A549 (cell line): Measurements from ENCODE around the gene MGST2. TPM values are rescaled to one million over a fixed set of nuclear protein-coding genes. Genes with fewer than 3 reads are reported as not detected.

ENCODE experiments used
- ATAC-seq, 2 experiments: fragments of 200-7000 bp in 1 of 2; fragments of >200 bp in 1 of 2; cut with Nextera tagmentation in 1 of 2; cut with Tn5 transposase in 1 of 2; 3 replicates each; pipeline versions ENCODE4 v1.8.0 to v1.9.1; 2018 to 2020; ENCODE audit warnings: mild to moderate bottlenecking in 1 of 2, moderate library complexity in 1 of 2
- CTCF ChIA-PET: fragments of 300-600 bp; sonication (Branson Sonifier 250); formaldehyde crosslinking; extraction: SDS; loops from one replicate; lab custom pipeline; 2021; ENCODE audit warnings: antibody characterized with exemption, inconsistent platforms; lab: Yijun Ruan, JAX
- POLR2A ChIA-PET: fragments of 350-600 bp; formaldehyde crosslinking; extraction: SDS; loops from one replicate; lab custom pipeline; 2021; ENCODE audit warnings: antibody characterized with exemption, inconsistent platforms; lab: Yijun Ruan, JAX
- DNase-seq, 2 experiments: peaks; one replicate each; pipeline versions ENCODE4 v3.0.0 to v3.0.0-alpha.2; 2011 to 2016; ENCODE audit warnings: low read depth in 1 of 2, low spot score in 1 of 2
- FAIRE-seq: peaks from 2 replicates; lab custom pipeline; 2011; peaks lifted over from hg19 to GRCh38; lab: Jason Lieb, UNC
- H3K27ac ChIP-seq, 2 experiments: fragments of >200 bp; sonication (Bioruptor Twin); formaldehyde crosslinking; 3 replicates each; pipeline ENCODE4 v1.5.1; 2016 to 2017
- H3K4me1 ChIP-seq: fragments of >200 bp; sonication (Bioruptor Twin); formaldehyde crosslinking; 3 replicates; pipeline ENCODE4 v1.6.1; 2016
- H3K4me2 ChIP-seq: fragments of >200 bp; sonication (Bioruptor Twin); formaldehyde crosslinking; 3 replicates; pipeline ENCODE4 v1.6.1; 2016
- H3K4me3 ChIP-seq: fragments of >200 bp; sonication (Bioruptor Twin); formaldehyde crosslinking; 3 replicates; pipeline ENCODE4 v1.5.1; 2016
- H3K9me3 ChIP-seq: fragments of >200 bp; sonication (Bioruptor Twin); formaldehyde crosslinking; 3 replicates; pipeline ENCODE4 v1.6.1; 2016
- BHLHE40 ChIP-seq: IDR thresholded peaks from 2 replicates; pipeline ENCODE4 v1.6.1; 2012; ENCODE audit warnings: low read depth, low read length, inconsistent platforms
- CEBPB ChIP-seq, 2 experiments: fragments of >200 bp in 1 of 2; sonication (Bioruptor Twin) in 1 of 2; formaldehyde crosslinking in 1 of 2; IDR thresholded peaks; 2 replicates each; pipeline ENCODE4 v1.6.1; 2012 to 2016
- CHD4 ChIP-seq: fragments of 200-600 bp; sonication (generic); IDR thresholded peaks from 2 replicates; pipeline ENCODE4 v1.6.1; 2016; ENCODE audit warnings: antibody characterized with exemption, mild to moderate bottlenecking, borderline replicate concordance
- HEYL ChIP-seq: fragments of 250-450 bp; sonication (Bioruptor Pico); IDR thresholded peaks from 2 replicates; pipeline ENCODE4 v1.8.0; 2021; ENCODE audit warnings: mild to moderate bottlenecking, moderate library complexity
- HOXB13 ChIP-seq: fragments of 250-450 bp; sonication (Bioruptor Pico); IDR thresholded peaks from 2 replicates; pipeline ENCODE4 v1.5.0; 2020; ENCODE audit warnings: low read depth, mild to moderate bottlenecking, moderate library complexity
- HOXB5 ChIP-seq: fragments of 250-450 bp; sonication (Bioruptor Pico); IDR thresholded peaks from 2 replicates; pipeline ENCODE4 v1.5.0; 2020; ENCODE audit warnings: mild to moderate bottlenecking, moderate library complexity
- MAZ ChIP-seq: fragments of 150-350 bp; IDR thresholded peaks from 2 replicates; pipeline ENCODE4 v1.6.1; 2014; ENCODE audit warnings: antibody characterized with exemption, low read depth, low read length, borderline replicate concordance
- RAD21 ChIP-seq, 2 experiments: fragments of >200 bp in 1 of 2; sonication (Bioruptor Twin) in 1 of 2; formaldehyde crosslinking in 1 of 2; IDR thresholded peaks in 1 of 2; conservative IDR thresholded peaks in 1 of 2; 2 replicates in 1 of 2; 3 replicates in 1 of 2; pipeline ENCODE4 v1.6.1; 2012 to 2018; ENCODE audit warnings: inconsistent platforms in 1 of 2
- RFX5 ChIP-seq: fragments of 450-650 bp; IDR thresholded peaks from 2 replicates; pipeline ENCODE4 v1.7.1; 2014; ENCODE audit warnings: antibody characterized with exemption, mild to moderate bottlenecking, moderate library complexity
- RNF2 ChIP-seq: fragments of 200-600 bp; sonication (generic); IDR thresholded peaks from 2 replicates; pipeline ENCODE4 v1.6.1; 2016; ENCODE audit warnings: low read depth, mild to moderate bottlenecking, antibody characterized with exemption, moderate library complexity, borderline replicate concordance
- SMC3 ChIP-seq: fragments of >200 bp; sonication (Bioruptor Twin); formaldehyde crosslinking; IDR thresholded peaks from 3 replicates; pipeline ENCODE4 v1.6.1; 2018; ENCODE audit warnings: inconsistent platforms
- TFCP2L1 ChIP-seq: fragments of 250-450 bp; sonication (Bioruptor Pico); IDR thresholded peaks from 2 replicates; pipeline ENCODE4 v1.5.0; 2021; ENCODE audit warnings: mild to moderate bottlenecking
- WGBS: methylation state at CpG from one replicate; pipeline ENCODE4 v1.1.6; 2017; ENCODE audit errors: missing lambda C conversion rate; 5-methylcytosine and 5-hydroxymethylcytosine counted together
- polyA plus RNA-seq, 4 experiments: library from polyadenylated mRNA; depleted of rRNA in 3 of 4; stranded (reverse); fragments of >200 nt; fragmentation: RNase III in 1 of 4; extraction: RNeasy Plus Mini Kit Qiagen cat#74134 plus additional on column Dnase treatment in 1 of 4; gene quantifications; 2 replicates in 3 of 4; 3 replicates in 1 of 4; pipeline ENCODE4 v1.2.3, GENCODE V29; 2011 to 2017
- TF ChIP-seq, protein P1 (sequence below): fragments of >200 bp; sonication (Bioruptor Twin); formaldehyde crosslinking; IDR thresholded peaks from 3 replicates; pipeline ENCODE4 v1.6.1; 2016
- TF ChIP-seq, protein P2 (sequence below): fragments of 450-650 bp; IDR thresholded peaks from 2 replicates; pipeline ENCODE4 v1.6.1; 2014; ENCODE audit warnings: antibody characterized with exemption
- TF ChIP-seq, protein P3 (sequence below): fragments of >200 bp; sonication (Bioruptor Twin); formaldehyde crosslinking; IDR thresholded peaks from 3 replicates; pipeline ENCODE4 v1.5.1; 2016
- TF ChIP-seq, protein P4 (sequence below): IDR thresholded peaks from 2 replicates; pipeline ENCODE4 v1.6.1; 2012
- TF ChIP-seq, protein P5 (sequence below): IDR thresholded peaks from 2 replicates; pipeline ENCODE4 v1.6.1; 2012; ENCODE audit warnings: low read depth, borderline replicate concordance

Gene MGST2
- polyA plus RNA-seq, 2 of the 4 experiments (the other 2 are of a cell fraction), result 44.0 to 62.1 TPM

DNA sequence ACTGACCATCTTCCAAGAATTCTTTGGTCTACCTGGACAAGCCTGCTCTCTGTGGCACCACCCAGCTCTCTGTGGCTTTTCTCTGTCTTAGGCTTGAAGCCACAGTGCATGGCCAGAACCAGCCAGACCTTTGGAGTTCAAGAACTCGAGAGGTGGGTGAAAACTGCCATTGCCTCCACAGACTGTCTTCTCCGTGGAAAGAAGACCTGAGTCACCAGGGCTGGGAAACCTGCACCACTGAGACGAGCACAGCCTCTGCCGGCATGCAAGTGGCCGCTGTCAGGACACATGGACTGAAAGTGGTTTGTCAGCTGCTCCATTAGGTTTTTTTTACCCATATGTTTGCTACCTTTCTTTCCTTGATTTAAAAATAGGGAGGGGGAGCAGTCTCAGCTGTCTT, 74.5 kb downstream of the MGST2 start:
- FAIRE-seq (no peak), DNase-seq (peak in 1 of 2 experiments; percentile 5), ATAC-seq (peak; percentile 45 to 54; a peak in 4 of 6 replicates)
- Histone ChIP-seq H3K4me3 (no peak overlapping the region), H3K9me3 (no peaks in the 10 kb centered on the region), H3K4me2 (peak overlapping the region; percentile 48), H3K27ac (peak overlapping the region in 1 of 2 experiments; percentile 64; a peak in 2 of 6 replicates), H3K4me1 (peaks cover 35% of the 10 kb centered on the region)
- ChIA-PET CTCF (interaction anchor here (1.2 to 2.8 kb wide), 4 partner anchors 16 to 137 kb away, joined by 4 to 24 read pairs (median 4); no protein-coding TSS in a partner anchor), POLR2A (interaction anchor here (0.6 kb wide), 1 partner anchor 515 kb away, joined by 6 read pairs; no protein-coding TSS in a partner anchor)
- TF ChIP-seq HOXB5 (CRISPR knock-in tag), result no peak
- TF ChIP-seq HEYL (CRISPR knock-in tag), result no peak
- TF ChIP-seq, protein P1, sequence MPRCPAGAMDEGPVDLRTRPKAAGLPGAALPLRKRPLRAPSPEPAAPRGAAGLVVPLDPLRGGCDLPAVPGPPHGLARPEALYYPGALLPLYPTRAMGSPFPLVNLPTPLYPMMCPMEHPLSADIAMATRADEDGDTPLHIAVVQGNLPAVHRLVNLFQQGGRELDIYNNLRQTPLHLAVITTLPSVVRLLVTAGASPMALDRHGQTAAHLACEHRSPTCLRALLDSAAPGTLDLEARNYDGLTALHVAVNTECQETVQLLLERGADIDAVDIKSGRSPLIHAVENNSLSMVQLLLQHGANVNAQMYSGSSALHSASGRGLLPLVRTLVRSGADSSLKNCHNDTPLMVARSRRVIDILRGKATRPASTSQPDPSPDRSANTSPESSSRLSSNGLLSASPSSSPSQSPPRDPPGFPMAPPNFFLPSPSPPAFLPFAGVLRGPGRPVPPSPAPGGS, result no peak
- no peak for TF ChIP-seq HOXB13 (CRISPR knock-in tag)
- no peak for TF ChIP-seq RFX5
- no peak for TF ChIP-seq RNF2
- TF ChIP-seq CHD4, result no peak
- no peak for TF ChIP-seq BHLHE40
- TF ChIP-seq, protein P2, sequence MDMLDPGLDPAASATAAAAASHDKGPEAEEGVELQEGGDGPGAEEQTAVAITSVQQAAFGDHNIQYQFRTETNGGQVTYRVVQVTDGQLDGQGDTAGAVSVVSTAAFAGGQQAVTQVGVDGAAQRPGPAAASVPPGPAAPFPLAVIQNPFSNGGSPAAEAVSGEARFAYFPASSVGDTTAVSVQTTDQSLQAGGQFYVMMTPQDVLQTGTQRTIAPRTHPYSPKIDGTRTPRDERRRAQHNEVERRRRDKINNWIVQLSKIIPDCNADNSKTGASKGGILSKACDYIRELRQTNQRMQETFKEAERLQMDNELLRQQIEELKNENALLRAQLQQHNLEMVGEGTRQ, result no peak
- no peak for TF ChIP-seq MAZ
- 81% methylated on average over 5 of the region's 5 CpGs for WGBS

DNA sequence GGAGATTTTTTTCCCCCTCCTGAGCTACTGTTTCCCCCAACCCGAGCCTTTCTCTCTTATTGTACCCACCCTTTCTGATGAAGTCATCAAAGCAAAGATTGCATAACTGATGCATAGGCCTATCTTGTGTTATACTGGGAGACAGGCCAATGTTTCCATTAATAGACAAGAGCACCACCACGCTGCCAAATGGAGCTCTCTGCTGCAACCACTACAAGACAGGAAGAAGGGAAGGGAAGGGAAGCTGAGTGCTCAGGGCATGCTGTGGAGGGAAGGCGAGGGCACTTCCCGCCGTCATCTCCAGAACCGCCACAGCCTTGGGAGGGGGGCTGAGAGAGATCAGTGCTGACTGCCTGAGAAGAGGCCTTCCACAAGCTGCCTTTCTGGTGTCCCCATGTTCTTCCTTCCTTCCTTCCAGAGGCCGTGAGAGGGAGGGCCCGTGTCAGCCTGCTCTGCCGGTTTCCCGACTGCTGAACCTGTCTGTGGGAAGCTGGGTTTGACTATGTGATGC, 75.0 kb downstream of the MGST2 start:
- Histone ChIP-seq H3K4me1 (peaks cover 35% of the 10 kb centered on the region), H3K4me3 (no peak overlapping the region), H3K4me2 (peak overlapping the region; percentile 48)
- WGBS, result 57% methylated on average over 7 of the region's 10 CpGs
- POLR2A ChIA-PET, result no interaction called here
- CTCF ChIA-PET, result interaction anchor here (0.8 to 2.8 kb wide), 6 partner anchors 12 to 137 kb away, joined by 3 to 24 read pairs (median 4); no protein-coding TSS in a partner anchor
- ATAC-seq, result peak; percentile 90 to 91
- TF ChIP-seq TFCP2L1, result no peak
- peak in 1 of 2 experiments; percentile 24; a peak in 1 of 5 replicates for TF ChIP-seq RAD21 (conservative IDR thresholded peaks at IDR 0.05 in 1 of 2, IDR thresholded peaks at IDR 0.05 in 1 of 2)
- 0 out of 3 replicates have a peak, but pooled peaks have one; percentile 23 for TF ChIP-seq SMC3
- TF ChIP-seq, protein P3, sequence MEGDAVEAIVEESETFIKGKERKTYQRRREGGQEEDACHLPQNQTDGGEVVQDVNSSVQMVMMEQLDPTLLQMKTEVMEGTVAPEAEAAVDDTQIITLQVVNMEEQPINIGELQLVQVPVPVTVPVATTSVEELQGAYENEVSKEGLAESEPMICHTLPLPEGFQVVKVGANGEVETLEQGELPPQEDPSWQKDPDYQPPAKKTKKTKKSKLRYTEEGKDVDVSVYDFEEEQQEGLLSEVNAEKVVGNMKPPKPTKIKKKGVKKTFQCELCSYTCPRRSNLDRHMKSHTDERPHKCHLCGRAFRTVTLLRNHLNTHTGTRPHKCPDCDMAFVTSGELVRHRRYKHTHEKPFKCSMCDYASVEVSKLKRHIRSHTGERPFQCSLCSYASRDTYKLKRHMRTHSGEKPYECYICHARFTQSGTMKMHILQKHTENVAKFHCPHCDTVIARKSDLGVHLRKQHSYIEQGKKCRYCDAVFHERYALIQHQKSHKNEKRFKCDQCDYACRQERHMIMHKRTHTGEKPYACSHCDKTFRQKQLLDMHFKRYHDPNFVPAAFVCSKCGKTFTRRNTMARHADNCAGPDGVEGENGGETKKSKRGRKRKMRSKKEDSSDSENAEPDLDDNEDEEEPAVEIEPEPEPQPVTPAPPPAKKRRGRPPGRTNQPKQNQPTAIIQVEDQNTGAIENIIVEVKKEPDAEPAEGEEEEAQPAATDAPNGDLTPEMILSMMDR, result 0 out of 3 replicates have a peak, but pooled peaks have one; percentile 18
- TF ChIP-seq, protein P4, sequence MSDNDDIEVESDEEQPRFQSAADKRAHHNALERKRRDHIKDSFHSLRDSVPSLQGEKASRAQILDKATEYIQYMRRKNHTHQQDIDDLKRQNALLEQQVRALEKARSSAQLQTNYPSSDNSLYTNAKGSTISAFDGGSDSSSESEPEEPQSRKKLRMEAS, result peak; percentile 37; the same call in 1 of the 2 replicates
- TF ChIP-seq, protein P5, sequence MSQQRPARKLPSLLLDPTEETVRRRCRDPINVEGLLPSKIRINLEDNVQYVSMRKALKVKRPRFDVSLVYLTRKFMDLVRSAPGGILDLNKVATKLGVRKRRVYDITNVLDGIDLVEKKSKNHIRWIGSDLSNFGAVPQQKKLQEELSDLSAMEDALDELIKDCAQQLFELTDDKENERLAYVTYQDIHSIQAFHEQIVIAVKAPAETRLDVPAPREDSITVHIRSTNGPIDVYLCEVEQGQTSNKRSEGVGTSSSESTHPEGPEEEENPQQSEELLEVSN, result no peak
- TF ChIP-seq CEBPB (IDR thresholded peaks at IDR 0.05), result peak; percentile 79 to 93
- TF ChIP-seq, all 56 proteins: peak for 5
- Histone ChIP-seq H3K27ac (peak overlapping the region; percentile 17 to 66; a peak in 4 of 6 replicates), H3K9me3 (no peaks in the 10 kb centered on the region)
- FAIRE-seq (no peak), DNase-seq (peak; percentile 6 to 68)
